Ramos (cell line): ENCODE measurements around the gene CHTF18.
"Not testable (repeated sequence)": the region's sequence is repeated elsewhere in the genome, so short reads cannot be mapped to it uniquely, and the experiment has no call there.

ENCODE experiments used
- in situ Hi-C: fragments of 300-500 bp; cut with MboI; formaldehyde crosslinking; loops from one replicate; pipeline ENCODE4 v1.14.3; 2022; ENCODE audit warnings: low sequenced_read_pairs; ENCODE audit not compliant: unreplicated experiment

The CHTF18 gene

GRCh38 chr16:822174-822908 is 33.9 kb downstream of the CHTF18 start:
- in situ Hi-C loops, result no loop called here

- in situ Hi-C loops, result no loop called here
Observed at GRCh38 chr16:822909-823297, 34.5 kb downstream of the CHTF18 start.

- in situ Hi-C loops, result no loop called here
Observed at GRCh38 chr16:824194-824593, 35.8 kb downstream of the CHTF18 start.

- in situ Hi-C loops, result no loop called here
Observed at GRCh38 chr16:824601-825000, 36.2 kb downstream of the CHTF18 start.

GRCh38 chr16:825341-826061 is 37.1 kb downstream of the CHTF18 start:
- in situ Hi-C loops, result no loop called here

GRCh38 chr16:827513-827912 is 39.1 kb downstream of the CHTF18 start:
- in situ Hi-C loops, result no loop called here

GRCh38 chr16:828891-829290 is 40.5 kb downstream of the CHTF18 start:
- in situ Hi-C loops, result no loop called here

- in situ Hi-C loops, result no loop called here
Observed at GRCh38 chr16:830107-830870, 41.9 kb downstream of the CHTF18 start.

- in situ Hi-C loops, result no loop called here
Observed at GRCh38 chr16:830871-831570, 42.6 kb downstream of the CHTF18 start.

- in situ Hi-C loops, result no loop called here
Observed at GRCh38 chr16:831571-832413, 43.4 kb downstream of the CHTF18 start.

- in situ Hi-C loops, result no loop called here
Observed at GRCh38 chr16:832652-833336, 44.4 kb downstream of the CHTF18 start.

- in situ Hi-C loops, result no loop called here
Observed at GRCh38 chr16:833411-833810, 45.0 kb downstream of the CHTF18 start.

- in situ Hi-C loops, result no loop called here
Observed at GRCh38 chr16:835373-835772, 47.0 kb downstream of the CHTF18 start.

- in situ Hi-C loops, result no loop called here
Observed at GRCh38 chr16:836221-836620, 47.8 kb downstream of the CHTF18 start.

GRCh38 chr16:836822-837221 is 48.4 kb downstream of the CHTF18 start:
- in situ Hi-C loops, result not testable (repeated sequence)

GRCh38 chr16:838741-839140 is 50.3 kb downstream of the CHTF18 start:
- in situ Hi-C loops, result no loop called here

GRCh38 chr16:839643-840408 is 51.4 kb downstream of the CHTF18 start:
- in situ Hi-C loops, result no loop called here
